Measurements from ENCODE around the gene IL13.

- TF ChIP-seq CTCF (IDR thresholded peaks at IDR 0.05; ENCODE audit: extremely low read depth in 1 of 2, insufficient read depth in 1 of 2, low read depth in 1 of 2, low read length in 2 of 2) (no peak), FOS (IDR thresholded peaks at IDR 0.05; ENCODE audit: borderline replicate concordance, insufficient read depth, low read length) (no peak), JUN (IDR thresholded peaks at IDR 0.05; ENCODE audit: borderline replicate concordance, insufficient read depth, insufficient read length, low read depth) (no peak), POLR2A (IDR thresholded peaks at IDR 0.05; ENCODE audit: low read depth, low read length) (no peak), POLR2AphosphoS5 (IDR thresholded peaks at IDR 0.05; ENCODE audit: insufficient read depth, low read depth, low read length) (no peak), EZH2 (IDR thresholded peaks at IDR 0.05; ENCODE audit: borderline replicate concordance, low read depth, low read length, severe bottlenecking) (no peak), GATA2 (IDR thresholded peaks at IDR 0.05; ENCODE audit: insufficient read depth, insufficient read length, low read depth, low read length) (no peak), MAX (IDR thresholded peaks at IDR 0.05; ENCODE audit: insufficient read depth, insufficient read length) (no peak), MYC (IDR thresholded peaks at IDR 0.05; ENCODE audit: low read depth, low read length) (no peak)
Measured at GRCh38 chr5:132646583-132647266, 11.2 kb upstream of the IL13 start.
